ENCODE measurements around the gene GLIPR2. TPM values are rescaled to one million over a fixed set of nuclear protein-coding genes. Genes with fewer than 3 reads are reported as not detected.

Gene GLIPR2
- total and polyA plus RNA-seq, 2 experiments from 2014 or later, result 5.1 to 5.7 TPM

GRCh38 chr9:36207016-36207415, 70.5 kb downstream of the GLIPR2 start:
- Mint-ChIP-seq H3K4me3 (no peak overlapping the region), H3K36me3 (ENCODE audit: low read depth) (peaks cover 99% of the 10 kb centered on the region), H3K9me3 (no peaks in the 10 kb centered on the region), H3K27me3 (ENCODE audit: insufficient read depth, low read depth, poor library complexity) (peaks cover 6% of the 10 kb centered on the region), H3K27ac (no peak overlapping the region), H3K4me1 (no peaks in the 10 kb centered on the region)
- Histone ChIP-seq H2AFZ (no peak overlapping the region), H3K9me2 (ENCODE audit: insufficient read depth) (no peaks in the 10 kb centered on the region), H3K27ac (ENCODE audit: low read depth) (no peak overlapping the region), H3K79me2 (replicated peaks; ENCODE audit: insufficient read depth) (peaks cover 77% of the 10 kb centered on the region), H3K4me2 (no peak overlapping the region), H3K27me3 (ENCODE audit: insufficient read depth) (no peaks in the 10 kb centered on the region), H3K4me1 (ENCODE audit: insufficient read depth) (no peaks in the 10 kb centered on the region), H3K36me3 (ENCODE audit: insufficient read depth) (peaks cover 72% of the 10 kb centered on the region), H4K20me1 (replicated peaks; ENCODE audit: insufficient read depth) (peaks cover 76% of the 10 kb centered on the region), H3K4me3 (no peak overlapping the region), H3F3A (replicated peaks; ENCODE audit: low read depth) (peaks cover 2% of the 10 kb centered on the region; the same call in 1 of the 2 replicates)
- TF ChIP-seq CTCF (conservative IDR thresholded peaks at IDR 0.05; ENCODE audit: low read depth in 2 of 2), result no peak
- TF ChIP-seq REST (IDR thresholded peaks at IDR 0.05; ENCODE audit: unreplicated experiment), result no peak
- no peak for TF ChIP-seq POLR2AphosphoS5 (IDR thresholded peaks at IDR 0.05; ENCODE audit: low read depth)
- TF ChIP-seq ZNF114 (CRISPR knock-in tag; IDR thresholded peaks at IDR 0.05), result no peak
- TF ChIP-seq ETS1 (IDR thresholded peaks at IDR 0.05), result no peak
- no peak for TF ChIP-seq STAT1 (IDR thresholded peaks at IDR 0.05; ENCODE audit: unreplicated experiment)
- TF ChIP-seq NANOG (IDR thresholded peaks at IDR 0.05; ENCODE audit: borderline replicate concordance), result no peak
- no peak for TF ChIP-seq EZH2 (IDR thresholded peaks at IDR 0.05; ENCODE audit: low read depth, unreplicated experiment)
- no peak for TF ChIP-seq ZNF462 (CRISPR knock-in tag; IDR thresholded peaks at IDR 0.05)
- TF ChIP-seq ZNF331 (CRISPR knock-in tag; IDR thresholded peaks at IDR 0.05; ENCODE audit: low read depth), result no peak
- TF ChIP-seq CREB1 (CRISPR knock-in tag; IDR thresholded peaks at IDR 0.05; ENCODE audit: low read depth), result no peak
- TF ChIP-seq EZH2phosphoT487 (IDR thresholded peaks at IDR 0.05; ENCODE audit: unreplicated experiment), result no peak
- TF ChIP-seq JUNB (IDR thresholded peaks at IDR 0.05; ENCODE audit: unreplicated experiment), result no peak
- DNase-seq (ENCODE audit: low spot score), result no peak
- ATAC-seq, result no peak

Measured in GM23338 (cell line).